ENCODE measurements around the gene SRGAP1.

DNA sequence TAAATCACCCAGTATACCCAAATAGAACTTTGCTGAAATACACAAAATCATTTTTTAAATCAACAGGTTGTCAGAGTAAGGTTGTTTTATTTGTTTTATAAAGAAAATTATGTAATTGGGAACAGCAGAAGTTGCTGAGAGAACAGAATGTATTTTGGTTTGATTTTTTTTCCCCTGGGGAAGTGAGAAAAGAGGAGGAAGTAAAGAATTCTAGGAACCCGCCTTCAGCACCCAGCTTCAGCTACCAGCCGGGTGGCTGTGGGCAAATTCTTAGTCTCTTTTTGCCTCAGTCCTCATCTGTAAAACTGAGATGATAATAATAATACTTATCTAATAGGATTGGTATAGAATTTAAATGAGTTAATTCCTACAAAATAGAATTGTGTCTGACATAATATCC, 119.4 kb downstream of the SRGAP1 start:
- TF ChIP-seq EZH2 (IDR thresholded peaks at IDR 0.05; ENCODE audit: low read length) (no peak), CTCF (optimal IDR thresholded peaks at IDR 0.05 in 1 of 3, IDR thresholded peaks at IDR 0.05 in 1 of 3, conservative IDR thresholded peaks at IDR 0.05 in 1 of 3; ENCODE audit: extremely low read depth in 1 of 3, insufficient read depth in 2 of 3, low read length in 3 of 3) (no peak)
